Measurements from ENCODE around the gene C13orf46.

DNA sequence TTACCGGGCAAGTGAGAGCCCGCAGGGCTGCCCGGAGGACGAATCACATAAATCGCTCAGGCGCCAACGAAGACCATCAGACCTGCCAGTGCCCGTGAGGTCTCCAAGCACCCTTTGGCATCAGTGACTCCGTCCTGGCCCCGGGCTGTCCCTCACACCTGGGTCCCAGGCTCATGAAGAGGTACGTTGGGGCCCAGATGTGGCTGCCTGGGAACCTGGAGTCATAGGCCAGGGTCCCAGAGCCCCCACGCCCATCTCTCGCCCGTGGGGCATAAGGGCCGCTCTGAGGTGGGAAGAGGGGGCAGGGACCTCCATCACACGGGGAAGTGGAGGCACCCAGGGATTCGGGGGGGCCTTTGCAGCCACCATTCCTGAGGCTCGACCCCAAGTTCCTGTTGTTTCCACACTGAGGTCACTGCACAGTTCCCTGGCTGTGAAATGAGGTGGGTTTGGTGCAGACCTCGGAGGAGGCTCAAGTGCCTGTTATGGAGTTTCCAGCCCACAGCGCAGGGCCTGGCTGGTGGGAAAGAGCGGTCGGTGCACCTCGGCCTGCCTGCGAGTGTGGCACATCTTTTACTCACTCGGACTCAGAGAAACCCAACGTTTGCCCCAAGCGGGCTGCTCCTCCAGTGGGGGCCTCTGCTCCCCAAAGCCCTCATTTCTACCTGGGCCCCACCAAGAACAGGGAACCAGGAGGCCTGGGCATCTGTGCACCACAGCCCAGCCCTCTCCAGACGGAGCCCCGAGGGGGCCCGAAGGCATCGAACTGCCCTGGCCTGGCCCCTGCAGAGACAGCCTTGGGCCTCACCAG is 35.9 kb upstream of the C13orf46 start:
- TF ChIP-seq, protein P1, sequence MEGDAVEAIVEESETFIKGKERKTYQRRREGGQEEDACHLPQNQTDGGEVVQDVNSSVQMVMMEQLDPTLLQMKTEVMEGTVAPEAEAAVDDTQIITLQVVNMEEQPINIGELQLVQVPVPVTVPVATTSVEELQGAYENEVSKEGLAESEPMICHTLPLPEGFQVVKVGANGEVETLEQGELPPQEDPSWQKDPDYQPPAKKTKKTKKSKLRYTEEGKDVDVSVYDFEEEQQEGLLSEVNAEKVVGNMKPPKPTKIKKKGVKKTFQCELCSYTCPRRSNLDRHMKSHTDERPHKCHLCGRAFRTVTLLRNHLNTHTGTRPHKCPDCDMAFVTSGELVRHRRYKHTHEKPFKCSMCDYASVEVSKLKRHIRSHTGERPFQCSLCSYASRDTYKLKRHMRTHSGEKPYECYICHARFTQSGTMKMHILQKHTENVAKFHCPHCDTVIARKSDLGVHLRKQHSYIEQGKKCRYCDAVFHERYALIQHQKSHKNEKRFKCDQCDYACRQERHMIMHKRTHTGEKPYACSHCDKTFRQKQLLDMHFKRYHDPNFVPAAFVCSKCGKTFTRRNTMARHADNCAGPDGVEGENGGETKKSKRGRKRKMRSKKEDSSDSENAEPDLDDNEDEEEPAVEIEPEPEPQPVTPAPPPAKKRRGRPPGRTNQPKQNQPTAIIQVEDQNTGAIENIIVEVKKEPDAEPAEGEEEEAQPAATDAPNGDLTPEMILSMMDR (IDR thresholded peaks at IDR 0.05), result no peak
- TF ChIP-seq ZFX (IDR thresholded peaks at IDR 0.05; ENCODE audit: borderline replicate concordance), result no peak

Measured in 22Rv1 (cell line).